Measurements from ENCODE around the gene AIG1.
"Not testable (repeated sequence)": the region's sequence is repeated elsewhere in the genome, so short reads cannot be mapped to it uniquely, and the experiment has no call there.

AIG1 gene

DNA sequence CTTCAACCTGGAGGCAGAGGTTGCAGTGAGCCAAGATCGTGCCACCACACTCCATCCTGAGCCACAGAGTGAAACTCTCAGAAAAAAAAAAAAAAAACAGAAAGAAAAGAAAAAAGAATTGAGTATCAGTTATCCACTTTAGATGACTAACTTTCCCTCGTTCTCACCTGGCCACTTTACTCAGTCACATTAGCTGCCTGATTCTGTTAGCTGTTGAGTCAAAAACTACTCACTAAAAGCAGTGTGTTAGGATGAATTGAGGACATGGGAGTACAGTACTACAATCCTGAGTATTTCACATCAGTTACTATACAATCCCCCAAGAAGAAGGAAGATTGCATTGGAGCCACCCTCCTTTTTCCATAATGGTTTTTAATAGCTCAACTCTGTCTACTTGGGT is 275.2 kb downstream of the AIG1 start:
- DNase-seq = no peak

DNA sequence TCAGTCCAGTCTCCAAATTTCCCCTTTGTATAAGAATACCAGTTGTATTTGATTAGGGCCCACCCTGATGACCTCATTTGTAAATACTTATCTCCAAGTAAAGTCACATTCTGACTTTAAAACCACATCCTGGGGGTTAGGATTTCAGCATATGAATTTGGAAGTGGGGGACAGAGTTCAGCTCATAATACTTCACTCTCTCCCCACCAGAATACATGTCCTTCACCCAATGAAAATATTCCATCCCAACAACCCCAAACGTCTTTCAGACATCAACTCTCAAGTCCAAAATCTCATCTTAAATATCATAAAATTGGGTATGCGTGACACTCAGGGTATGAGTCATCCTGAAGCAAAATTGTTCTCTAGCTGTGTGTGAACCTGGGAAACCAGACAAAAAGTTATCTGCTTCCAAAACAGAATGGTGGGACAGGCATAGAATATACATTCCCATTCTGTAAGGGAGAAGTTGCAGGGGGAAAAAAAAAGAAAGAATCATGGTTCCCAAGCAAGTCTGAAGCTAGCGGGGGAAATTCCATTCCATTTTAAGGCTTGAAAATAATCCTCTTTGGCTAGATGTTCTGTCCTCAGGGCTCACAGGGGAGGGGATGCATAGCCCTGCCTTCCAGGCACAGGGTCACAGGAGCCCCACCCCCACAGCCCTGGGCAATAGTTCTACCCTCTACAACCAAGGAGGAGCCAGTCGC is 275.9 kb downstream of the AIG1 start:
- no peak for DNase-seq

DNA sequence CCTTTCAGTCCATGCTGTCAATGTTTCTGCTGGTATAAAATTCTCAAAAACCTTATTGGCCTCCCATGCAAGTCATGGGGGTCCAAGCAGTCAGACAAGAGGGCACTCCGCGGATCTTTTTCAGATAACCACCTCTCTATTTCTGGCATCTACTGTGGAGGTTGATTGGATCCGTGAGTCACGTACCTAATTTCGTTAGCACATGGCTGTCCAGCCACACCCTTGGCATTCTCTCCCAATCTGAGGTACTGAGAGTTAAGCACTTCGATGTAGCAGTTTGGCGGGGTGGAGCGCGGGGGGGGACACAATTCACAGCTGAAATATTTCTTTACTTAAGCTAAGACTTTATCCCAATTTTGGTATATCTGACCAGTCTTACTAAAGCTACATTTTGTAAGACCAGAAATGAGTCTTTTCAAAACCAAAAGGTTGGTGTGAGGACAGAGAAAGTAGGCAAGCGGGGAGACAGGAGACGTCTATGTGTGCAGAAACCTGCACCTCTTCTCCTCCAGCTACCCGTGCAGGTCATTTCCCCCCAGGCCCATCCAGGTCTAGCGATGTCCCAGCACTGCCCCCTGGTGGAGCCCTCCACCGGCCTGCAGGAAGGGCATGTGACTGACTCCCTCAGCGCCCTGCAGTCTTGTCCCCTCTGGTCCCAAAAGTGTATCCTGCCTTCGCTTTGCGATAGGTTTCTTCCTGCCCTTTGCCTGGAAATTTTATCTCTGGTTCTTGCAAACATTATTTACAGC is 276.7 kb downstream of the AIG1 start:
- DNase-seq = no peak

- DNase-seq = no peak
These were observed 278.5 kb downstream of the AIG1 start for GRCh38 chr6:143339223-143339622.

DNA sequence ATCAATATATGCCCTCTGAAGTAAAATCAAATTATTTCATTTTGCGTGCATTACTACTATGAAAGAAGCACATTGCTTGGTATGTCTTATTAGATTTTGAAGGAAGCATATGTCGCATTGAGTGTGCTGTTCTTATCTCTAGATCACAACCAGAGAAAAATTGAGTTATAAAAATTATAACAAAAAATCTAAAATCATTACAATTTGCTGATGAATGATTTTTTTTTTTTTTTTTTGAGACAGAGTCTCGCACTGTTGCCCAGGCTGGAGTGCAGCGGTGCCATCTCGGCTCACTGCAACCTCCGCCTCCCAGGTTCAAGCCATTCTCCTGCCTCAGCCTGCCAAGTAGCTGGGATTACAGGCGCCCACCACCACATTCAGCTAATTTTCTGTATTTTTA is 284.8 kb downstream of the AIG1 start:
- DNase-seq = not testable (repeated sequence)

DNA sequence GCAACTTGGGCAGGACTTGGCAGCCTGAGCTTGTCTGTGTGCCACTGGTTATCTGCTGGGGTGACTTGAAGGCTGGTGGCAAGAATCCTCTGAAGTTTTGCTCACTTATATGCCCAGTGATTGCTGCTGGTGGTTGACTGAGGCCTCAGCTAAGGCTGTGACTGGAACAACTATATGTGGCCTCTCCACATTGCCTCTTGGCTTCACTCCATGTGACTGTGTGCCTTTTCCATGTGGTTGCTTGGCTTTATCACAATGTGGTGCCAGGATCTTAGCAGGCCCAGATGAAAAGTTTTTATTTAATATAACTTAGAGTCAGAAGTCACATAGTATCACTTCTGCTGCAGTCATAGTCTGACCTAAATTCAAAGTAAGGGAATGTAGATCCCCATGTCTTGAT is 285.3 kb downstream of the AIG1 start:
- DNase-seq = no peak

DNA sequence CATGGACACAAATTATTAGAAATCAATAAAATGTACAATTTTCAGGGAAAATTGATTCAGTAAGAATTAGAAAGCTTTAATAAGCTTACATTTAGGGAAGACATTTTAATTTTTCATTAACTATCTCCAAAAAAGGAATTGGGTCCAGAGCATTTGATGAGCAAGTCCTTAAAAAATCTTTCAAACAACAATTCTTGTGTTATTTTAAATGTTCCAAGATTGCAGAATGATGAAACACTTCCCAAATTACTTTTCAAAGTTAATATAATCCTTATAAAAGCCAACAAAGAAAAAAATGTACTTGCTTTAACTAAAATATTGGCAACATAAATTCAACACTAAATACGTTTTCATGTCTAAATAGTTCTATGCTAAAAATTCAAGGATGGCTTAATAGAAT is 287.8 kb downstream of the AIG1 start:
- DNase-seq = no peak

GRCh38 chr6:143349530-143349929 is 288.8 kb downstream of the AIG1 start:
- no peak for DNase-seq

DNA sequence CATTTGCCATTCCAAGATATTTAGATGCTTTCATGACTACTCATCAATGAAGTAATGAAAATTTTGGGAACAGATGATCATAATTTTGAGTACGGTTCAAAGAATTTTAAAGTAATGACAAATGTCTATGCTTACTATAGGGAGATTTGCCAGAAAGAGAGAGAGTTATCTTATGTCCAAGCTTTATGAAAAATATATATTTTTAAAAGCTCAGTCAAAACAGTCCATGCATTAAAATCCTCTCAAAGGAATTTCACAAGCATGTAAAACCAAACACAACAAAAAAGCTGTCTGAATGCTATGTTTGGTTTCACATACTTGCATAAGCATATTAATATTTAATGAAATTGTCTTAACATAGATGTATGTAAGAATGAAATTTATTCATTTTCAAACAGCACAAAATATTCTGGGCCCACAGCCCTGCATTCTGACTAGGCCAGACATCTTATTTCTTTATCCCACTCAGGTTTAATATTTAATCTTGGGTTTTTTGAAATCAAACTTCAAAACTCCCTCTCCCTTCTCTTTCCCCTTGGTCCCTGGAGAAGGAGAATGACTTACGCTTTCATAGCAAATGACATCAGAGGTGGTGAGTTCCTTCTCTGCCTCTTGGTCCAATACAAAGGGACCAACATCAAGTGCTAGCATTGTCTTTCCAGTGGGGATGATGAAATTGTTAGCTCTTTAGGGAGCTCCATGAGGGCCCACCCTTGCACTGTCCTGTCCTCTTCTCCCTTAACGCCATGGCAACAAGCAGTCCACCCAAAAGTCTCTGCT is 295.6 kb downstream of the AIG1 start:
- DNase-seq = no peak

DNA sequence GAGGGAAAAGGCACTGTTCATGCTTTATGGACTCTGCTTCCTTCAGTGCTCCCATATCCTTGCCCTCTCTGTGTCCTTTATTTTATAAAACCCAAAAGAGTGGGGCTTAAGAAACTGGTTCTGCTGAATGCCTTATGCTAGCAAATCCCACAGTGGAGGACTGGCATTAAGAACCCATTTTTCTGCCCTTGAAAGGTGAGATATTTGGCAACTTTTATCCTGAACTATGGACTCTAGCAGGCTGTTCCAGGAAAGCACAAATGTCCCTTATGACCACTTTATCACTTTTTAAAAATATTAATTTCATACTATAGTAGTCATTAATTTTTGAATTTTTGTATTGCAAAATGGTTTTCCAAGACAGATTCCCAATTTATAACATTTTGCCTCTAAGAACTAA is 296.5 kb downstream of the AIG1 start:
- DNase-seq = no peak

DNA sequence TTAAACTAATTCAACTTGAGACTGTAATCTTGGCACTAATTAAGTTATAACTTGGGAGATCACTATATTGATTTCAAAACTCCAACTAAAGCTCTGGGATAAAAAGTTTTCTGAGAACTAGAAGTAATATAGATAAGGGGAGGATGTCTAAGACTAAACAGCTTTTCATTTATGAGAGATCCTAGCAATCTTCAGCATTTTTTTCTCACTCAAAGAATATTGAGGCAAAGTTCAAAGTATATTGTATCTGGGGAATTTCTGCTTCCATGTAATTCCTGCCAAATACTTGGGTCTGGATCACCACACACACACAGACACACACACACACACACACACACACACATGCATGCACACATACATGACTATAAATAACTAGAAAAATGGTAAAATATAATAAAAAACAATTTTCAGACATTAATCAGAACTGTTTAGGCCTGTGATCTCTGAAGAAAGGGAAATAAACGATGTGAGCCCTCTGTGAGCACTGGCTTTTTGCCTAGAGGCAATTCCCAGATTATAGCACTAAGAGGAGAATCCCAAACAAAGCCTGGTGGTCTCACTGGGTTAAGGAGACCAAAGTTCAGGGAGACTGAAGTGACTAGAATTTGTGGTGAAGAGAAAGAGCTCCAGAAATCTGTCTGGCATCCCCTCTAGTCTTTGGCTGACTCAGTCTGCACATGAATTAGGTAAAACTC is 297.0 kb downstream of the AIG1 start:
- no peak for DNase-seq

- DNase-seq = no peak
These were observed 301.0 kb downstream of the AIG1 start for GRCh38 chr6:143361536-143362191.

GRCh38 chr6:143362192-143362558 is 301.5 kb downstream of the AIG1 start:
- no peak for DNase-seq

DNA sequence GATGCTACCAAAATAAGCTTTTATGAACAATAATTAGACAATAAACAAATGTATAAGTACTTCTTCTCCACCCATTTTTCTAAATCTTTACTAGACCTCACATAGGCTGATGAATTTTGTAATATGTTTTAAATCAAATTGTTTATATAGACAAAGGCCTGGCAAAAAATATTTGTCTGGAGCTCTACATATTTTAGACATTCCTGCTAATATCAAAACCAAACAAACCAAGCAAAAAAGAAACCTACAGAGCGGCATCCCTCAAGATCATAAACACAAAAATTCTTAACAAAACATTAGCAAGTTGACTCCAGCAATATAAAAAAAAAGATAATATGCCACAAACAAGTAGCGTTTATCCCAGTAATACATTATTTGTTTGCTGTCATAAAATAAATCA is 302.6 kb downstream of the AIG1 start:
- DNase-seq = no peak

DNA sequence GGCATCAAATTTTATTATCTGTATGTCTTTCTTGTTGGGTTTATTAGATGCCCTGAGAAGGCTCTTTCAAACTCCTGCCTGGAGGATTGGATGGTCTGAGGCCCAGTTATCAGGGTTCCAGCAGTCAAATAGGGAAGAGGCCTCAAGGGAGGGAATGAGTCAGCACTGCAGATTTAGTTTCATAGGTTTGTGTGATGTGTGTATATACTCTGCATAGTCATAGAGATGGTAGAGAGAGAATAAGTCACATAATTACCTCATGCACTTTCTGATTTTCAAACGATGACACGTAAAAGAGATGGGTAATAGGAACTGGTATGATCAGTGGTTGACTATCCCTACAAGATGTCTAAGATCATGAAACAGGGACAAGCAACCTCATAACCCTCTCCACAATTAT is 307.7 kb downstream of the AIG1 start:
- no peak for DNase-seq

DNA sequence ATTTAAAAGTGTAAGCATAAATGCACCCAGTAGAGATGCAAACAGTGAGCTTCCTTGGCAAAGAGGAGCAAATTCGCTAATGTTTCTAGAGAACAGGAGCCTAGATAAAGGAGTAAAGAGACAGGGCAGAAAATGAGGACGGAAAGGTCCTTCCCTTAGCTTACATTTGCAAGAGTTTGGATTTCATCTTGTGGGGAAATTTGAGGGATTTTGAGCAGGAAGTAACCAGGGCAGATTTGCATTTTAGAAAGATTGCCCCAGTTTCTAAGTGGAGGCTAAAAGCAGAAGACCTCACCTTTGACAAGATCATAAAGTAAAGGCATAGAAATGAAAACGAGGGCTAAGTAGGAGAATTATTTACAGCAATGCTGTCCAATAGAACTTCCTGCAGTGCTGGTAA is 309.3 kb downstream of the AIG1 start:
- no peak for DNase-seq

GRCh38 chr6:143370812-143371370 is 310.2 kb downstream of the AIG1 start:
- no peak for DNase-seq

- DNase-seq = no peak
These were observed 311.7 kb downstream of the AIG1 start for GRCh38 chr6:143372199-143372882.

- DNase-seq = no peak
These were observed 313.3 kb downstream of the AIG1 start for GRCh38 chr6:143374014-143374413.

DNA sequence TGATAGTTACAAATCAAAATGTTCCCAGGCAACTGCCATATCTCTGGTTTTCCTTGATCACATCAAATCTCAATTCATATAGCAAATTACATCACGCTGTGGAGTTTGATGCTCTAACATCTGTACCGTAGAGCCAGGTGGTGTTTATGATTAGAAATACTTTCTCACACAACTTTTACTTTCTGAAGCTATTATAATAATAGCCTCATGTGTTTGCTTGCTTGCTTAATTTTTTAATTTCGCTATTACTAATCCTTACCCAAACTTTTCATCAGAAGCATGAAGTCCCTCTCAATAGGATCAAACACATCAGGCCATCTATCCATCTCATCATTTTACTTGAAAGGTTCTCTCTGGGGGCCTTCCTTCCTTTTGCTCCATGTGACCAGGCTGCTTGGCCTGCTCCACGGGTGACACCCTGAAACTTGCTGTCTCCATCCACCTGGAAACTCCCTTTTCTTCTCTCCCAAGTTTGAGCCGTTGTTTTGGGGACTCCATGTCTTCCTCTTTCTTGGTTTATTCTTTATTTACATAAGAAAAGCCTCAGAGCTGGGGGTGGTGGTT is 314.4 kb downstream of the AIG1 start:
- no peak for DNase-seq

GRCh38 chr6:143376375-143376774 is 315.7 kb downstream of the AIG1 start:
- no peak for DNase-seq
